Central memory CD4-positive, alpha-beta T cell (primary cell): Measurements from ENCODE around the gene ALG5.

Source experiments
- DNase-seq: peaks from one replicate; pipeline ENCODE4 v3.0.0; 2022

The ALG5 gene

GRCh38 chr13:36979361-36980050, 19.6 kb downstream of the ALG5 start:
- no peak for DNase-seq

- no peak for DNase-seq
Measured at GRCh38 chr13:36975172-36975571, 24.0 kb downstream of the ALG5 start.

DNA sequence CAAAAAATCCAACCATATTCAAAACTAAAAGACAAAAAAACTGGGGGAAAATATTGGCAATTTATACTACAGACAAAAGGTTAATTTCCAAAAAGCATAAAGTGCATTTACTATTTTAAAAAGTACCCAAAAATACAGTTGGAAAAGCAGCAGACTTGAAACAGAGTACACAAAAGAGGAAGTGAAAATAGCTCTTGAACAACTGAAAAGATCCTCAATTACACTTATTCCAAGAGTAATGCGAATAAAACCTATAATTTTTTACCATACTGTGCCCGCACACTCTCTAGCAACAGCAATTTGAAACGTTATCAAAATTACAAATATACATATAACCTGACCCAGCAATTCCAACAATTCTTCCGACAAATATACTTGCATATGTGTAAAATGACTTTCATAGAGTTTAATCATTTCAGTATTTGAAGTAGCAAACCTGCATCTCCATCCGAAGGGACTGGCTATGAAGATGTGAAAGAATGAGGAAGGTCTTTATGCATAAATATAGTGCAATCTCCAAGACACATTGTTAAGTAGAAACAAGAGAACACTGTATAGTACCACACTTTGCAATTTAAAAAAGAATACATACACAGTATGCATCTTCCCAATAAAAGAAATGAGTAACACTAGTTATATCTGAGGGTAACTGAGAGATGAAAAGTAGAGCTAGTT, 25.4 kb downstream of the ALG5 start:
- no peak for DNase-seq

- no peak for DNase-seq
Measured at GRCh38 chr13:36973009-36973408, 26.1 kb downstream of the ALG5 start.

DNA sequence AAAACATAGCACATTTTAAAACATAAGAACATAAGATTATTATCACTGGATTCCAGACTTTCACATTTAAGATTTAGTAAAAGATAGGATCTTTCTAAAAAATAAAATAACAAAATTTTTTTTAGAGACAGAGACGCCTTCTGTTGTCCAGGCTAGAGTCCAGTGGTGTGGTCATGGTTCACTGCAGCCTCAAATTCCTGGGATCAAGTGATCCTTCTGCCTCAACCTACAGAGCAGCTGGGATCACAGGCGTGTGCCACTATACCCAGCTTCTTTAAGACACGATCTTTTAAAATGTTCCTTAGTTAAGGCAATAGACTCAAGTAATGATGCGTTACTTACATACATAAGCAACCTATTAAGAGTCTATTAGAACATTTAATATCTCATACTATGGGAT, 32.7 kb downstream of the ALG5 start:
- no peak for DNase-seq

DNA sequence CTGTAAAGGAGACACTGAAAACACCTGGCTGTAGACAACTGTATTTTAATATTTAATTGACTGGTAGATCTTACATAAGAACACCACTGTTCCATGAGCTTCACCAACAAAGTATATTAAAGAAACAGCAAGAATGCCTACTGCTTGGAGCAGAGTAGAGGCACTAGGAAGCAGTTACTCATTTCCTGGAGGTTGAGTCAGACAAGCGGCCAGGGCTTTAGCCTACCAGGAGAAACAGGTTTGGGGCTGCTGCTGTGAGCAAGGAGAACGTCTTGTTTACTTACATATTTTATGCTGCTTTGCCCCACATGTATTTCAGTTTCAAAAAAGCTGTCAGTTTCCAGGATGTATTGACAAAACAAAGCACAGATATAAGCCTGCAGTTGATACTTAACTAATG, 33.4 kb downstream of the ALG5 start:
- no peak for DNase-seq

DNA sequence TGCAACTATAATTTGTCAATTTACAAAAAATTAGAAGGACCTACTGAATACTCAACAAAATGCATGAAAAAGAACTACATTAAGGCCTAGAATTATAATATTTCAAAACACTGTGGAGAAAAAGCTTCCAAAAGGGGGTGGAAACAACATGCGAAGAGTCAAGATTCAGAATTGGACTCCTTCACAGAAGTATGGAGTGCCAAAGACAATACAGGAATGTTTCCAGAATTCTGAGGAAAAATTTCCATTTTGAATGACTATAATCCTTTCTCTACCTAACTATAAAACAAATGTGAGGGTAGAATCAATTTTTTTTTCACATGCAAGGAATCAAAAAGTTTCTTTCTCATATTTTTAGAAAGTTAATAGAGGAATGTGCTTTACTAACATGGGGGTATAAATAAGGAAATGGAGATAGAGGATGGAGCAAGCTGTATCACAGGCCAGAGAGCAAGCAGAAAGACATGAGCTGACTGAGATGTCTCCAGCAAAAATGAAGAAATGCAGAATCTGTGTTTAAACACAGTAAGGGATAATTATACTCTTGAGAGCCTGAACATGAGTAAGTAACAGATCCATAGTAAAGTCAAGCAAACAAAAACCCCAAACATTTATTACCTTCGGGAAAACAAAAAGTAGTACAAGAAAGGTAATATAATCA, 39.6 kb downstream of the ALG5 start:
- no peak for DNase-seq

DNA sequence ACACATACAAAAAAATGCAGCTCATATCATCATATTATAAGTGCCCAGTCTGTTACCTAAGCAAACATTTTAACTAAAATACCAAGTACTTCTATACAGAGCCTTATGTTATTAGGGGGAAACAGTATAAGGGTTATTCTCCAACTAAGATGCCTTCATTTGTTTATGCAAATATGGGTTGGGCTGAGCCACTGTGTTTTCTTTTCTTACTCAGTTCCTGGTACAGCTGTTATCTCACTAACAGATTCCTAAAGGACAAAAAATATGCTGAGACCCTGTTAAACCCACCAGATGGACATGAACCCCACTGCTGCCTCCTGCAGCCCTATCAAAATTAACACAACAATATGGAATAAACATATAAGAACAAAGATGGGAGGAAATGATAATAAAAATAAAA, 44.6 kb downstream of the ALG5 start:
- no peak for DNase-seq

DNA sequence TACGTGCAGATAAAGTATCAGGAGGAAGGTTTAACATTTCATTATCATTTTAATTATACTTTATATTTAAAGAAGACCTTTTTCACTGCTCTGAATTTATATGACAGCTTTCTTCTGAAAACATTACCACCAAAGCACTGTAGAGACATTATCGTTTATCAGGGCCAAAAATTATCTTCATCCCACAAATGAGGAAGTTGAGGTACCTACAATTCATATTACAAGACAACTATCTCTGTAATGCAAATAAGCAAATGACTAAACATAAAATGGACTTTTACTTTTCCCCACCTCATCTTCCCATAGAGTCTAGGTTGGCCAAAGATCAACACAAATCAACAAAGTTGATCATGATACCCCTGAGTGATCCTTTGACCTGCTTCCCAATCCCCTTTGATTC, 48.2 kb downstream of the ALG5 start:
- DNase-seq, result no peak

DNA sequence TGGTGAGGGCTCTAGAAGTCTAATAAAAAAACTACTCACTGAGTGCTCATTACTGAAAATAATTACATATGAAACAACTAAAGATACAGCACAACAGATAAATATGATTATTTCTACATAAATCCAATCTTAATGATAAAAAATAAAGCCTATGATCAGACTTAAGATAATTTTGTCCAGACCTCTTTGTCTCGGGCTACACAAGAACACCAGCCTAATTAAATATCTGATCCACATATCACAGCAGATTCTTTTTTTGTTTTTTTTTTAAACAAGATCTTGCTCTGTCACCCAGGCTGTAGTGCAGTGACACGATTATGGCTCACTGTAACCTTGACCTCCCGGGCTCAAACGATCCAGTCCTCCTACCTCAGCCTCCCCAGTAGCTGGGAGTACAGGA, 48.8 kb downstream of the ALG5 start:
- DNase-seq, result no peak

GRCh38 chr13:36945078-36945477, 54.1 kb downstream of the ALG5 start:
- DNase-seq, result no peak

DNA sequence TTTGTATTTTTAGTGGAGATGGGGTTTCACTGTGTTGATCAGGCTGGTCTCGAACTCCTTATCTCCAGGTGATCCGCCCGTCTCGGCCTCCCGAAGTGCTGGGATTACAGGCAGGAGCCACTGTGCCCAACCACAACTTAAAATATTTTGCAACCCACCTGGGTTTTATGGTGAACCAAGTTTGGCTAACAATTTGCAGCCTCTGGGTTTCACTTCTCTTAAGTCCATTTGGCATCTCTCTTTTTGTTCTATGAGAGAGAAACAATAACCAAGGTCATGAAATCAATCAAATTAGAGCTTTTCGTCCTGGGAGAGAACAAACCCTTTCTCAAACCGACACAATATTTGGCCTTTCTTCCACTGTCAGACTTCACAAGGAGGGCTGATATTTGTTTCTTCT, 73.5 kb downstream of the ALG5 start:
- DNase-seq, result no peak

DNA sequence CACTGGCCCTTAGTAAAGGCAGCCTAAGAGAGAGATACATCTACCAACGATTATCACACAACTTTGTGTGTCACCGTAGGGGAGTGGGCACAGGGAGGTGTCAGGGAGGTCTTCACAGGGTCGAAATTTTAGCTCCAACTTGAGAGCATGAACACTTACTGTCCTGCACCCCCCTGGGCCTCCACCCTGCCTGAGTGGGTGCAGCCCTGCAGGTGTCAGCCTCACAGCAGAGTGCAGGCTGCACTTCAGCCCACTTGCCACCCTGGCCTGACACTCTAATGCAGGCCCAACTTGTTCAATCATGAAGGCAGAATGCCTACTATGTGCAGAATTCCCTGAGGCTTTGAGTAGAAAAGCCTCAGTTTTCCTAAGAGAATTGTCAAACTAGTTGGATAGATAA, 75.1 kb downstream of the ALG5 start:
- no peak for DNase-seq

DNA sequence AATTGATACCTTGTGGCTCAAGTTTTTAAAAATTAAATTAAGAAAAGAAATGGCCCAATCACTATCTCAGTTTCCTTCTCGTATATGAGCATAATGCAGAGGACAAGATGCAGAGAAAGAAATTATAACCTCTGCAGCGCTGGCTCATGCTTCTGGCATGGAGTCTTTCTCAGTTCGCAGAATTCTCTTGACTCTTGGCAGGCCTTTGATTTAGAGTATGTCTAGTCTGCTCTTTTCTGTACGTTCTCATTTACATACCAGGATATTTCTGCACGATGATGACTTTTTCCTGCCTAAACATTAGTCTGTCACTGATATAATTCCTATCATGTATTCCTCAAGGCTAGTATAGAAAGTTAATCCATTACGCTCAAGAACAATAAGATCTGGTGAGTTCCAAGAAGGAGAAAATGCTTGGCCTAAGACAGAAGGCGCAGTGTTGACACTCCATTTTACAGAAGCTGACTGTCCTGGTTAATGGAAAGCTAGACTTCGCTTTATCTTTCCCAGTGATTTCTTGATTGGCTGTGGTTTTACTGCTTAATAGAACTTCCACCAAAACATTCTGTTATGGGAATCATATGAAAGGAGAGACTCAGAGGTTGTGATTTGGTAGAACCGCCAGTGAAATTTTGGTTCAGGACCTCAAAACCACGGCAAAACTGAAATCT, 77.4 kb downstream of the ALG5 start:
- no peak for DNase-seq

DNA sequence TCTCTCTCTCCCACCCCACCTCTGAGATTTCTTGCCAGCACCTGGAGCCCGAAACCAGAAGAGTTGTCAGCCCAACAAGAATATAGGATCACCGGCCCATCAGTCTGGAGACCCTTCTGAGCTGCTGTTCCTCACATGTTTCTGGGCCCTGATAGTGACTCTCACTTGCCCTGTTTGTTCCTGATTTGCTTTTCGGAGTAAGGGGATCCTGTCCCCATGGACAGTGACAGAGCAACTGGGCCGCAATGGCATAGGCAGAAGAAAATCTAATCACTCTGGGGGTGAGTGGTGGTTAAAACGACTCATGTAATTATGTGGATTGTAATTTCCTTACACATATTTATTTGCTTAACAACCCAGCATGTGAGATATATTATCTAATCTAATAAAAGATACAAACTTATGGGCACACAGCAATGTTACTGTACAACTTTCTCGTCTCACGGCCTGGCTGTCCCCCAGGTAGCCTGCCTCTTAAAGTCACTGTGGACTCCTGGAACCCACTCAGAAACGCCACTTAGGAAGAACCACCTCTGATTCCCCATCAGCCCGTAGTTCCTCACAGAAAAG, 78.4 kb downstream of the ALG5 start:
- DNase-seq, result no peak

- no peak for DNase-seq
Measured at GRCh38 chr13:36919833-36920615, 79.1 kb downstream of the ALG5 start, which contains the start of gene SMAD9. SMAD9 (minus strand) TSS chr13:36920238; CDS start chr13:36879689, 40,549 bp downstream.

- DNase-seq, result no peak
Measured at GRCh38 chr13:36919171-36919832, 79.8 kb downstream of the ALG5 start.

GRCh38 chr13:36918246-36919131, 80.7 kb downstream of the ALG5 start:
- no peak for DNase-seq

- no peak for DNase-seq
Measured at GRCh38 chr13:36917311-36917710, 81.8 kb downstream of the ALG5 start.

DNA sequence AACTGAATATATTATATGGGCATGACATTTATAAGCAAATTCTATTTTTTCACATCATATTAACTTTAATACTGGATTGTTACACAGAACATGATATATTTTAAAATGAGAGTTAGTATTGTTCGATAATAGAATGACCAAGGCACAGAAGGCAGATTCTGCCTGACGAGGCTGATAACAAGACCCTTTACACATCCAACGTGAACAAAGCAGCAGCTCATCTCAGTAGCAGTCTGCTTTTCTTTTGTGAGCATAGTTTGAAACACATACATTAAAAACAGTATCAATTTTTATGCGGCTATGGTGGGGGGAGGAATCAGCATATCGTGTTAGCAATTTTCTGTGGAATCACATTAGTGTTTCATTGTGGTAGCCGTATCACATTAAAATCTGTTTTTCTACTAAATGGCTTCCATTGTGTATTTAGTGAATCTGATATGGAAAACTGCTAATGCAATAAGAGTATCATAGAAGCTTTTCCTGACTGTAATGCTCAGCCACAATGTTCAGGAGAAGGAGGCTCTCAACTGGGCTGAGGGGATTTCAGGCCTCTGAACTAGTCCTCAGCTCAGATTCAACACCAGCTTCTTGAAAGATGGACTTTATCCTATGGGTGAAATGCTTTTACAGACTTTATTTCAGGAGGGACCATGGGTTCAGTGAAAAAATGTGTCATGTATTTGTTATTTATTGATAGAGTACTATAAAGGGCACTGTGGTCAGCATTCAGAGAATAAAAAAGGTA, 83.1 kb downstream of the ALG5 start:
- DNase-seq, result no peak
